GM18907 (cell line): ENCODE results near the gene UNC119B.

Experiments
- ATAC-seq: cut with Tn5 transposase; IDR thresholded peaks from one replicate; pipeline ENCODE4 v1.9.1; 2021; ENCODE audit warnings: mild to moderate bottlenecking, moderate library complexity; ENCODE audit not compliant: unreplicated experiment

Gene UNC119B

DNA sequence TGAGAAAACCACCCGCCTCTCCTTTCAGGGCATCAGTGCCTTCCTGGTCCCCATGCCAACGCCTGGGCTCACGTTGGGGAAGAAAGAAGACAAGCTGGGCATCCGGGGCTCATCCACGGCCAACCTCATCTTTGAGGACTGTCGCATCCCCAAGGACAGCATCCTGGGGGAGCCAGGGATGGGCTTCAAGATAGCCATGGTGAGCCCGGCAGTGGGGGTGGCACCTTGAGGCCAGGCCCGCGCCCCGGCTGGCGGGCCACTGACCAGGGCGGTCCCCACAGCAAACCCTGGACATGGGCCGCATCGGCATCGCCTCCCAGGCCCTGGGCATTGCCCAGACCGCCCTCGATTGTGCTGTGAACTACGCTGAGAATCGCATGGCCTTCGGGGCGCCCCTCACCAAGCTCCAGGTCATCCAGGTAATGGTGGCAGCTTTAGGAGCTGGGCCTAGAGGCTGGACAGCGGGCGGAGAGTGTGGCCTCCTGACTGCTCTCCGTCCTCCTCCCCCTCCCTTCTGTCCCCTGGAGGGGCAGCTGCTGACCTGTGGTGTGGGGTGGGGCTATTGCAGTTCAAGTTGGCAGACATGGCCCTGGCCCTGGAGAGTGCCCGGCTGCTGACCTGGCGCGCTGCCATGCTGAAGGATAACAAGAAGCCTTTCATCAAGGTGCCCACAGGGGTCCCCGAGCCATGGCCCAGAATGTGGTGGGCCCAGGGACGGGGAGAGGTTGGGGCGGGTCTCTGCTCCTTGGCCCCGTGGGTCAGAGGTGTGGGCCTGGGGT lies 28.2 kb downstream of the UNC119B start:
- ATAC-seq, result no peak

DNA sequence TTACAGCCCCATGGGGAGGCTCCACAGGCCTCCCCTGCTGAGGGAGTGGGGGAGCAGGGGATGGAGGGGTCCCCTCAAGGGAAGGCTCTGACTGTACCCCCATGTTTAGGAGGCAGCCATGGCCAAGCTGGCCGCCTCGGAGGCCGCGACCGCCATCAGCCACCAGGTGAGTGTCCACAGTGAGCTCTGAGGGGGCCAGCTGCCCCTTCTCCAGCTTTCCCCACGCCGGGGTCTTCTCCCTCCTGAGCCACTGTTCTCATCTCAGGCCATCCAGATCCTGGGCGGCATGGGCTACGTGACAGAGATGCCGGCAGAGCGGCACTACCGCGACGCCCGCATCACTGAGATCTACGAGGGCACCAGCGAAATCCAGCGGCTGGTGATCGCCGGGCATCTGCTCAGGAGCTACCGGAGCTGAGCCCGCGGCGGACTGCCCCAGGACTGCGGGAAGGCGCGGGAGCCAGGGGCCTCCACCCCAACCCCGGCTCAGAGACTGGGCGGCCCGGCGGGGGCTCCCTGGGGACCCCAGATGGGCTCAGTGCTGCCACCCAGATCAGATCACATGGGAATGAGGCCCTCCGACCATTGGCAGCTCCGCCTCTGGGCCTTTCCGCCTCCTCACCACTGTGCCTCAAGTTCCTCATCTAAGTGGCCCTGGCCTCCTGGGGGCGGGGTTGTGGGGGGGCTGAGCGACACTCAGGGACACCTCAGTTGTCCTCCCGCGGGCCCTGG lies 28.9 kb downstream of the UNC119B start:
- ATAC-seq, result no peak

DNA sequence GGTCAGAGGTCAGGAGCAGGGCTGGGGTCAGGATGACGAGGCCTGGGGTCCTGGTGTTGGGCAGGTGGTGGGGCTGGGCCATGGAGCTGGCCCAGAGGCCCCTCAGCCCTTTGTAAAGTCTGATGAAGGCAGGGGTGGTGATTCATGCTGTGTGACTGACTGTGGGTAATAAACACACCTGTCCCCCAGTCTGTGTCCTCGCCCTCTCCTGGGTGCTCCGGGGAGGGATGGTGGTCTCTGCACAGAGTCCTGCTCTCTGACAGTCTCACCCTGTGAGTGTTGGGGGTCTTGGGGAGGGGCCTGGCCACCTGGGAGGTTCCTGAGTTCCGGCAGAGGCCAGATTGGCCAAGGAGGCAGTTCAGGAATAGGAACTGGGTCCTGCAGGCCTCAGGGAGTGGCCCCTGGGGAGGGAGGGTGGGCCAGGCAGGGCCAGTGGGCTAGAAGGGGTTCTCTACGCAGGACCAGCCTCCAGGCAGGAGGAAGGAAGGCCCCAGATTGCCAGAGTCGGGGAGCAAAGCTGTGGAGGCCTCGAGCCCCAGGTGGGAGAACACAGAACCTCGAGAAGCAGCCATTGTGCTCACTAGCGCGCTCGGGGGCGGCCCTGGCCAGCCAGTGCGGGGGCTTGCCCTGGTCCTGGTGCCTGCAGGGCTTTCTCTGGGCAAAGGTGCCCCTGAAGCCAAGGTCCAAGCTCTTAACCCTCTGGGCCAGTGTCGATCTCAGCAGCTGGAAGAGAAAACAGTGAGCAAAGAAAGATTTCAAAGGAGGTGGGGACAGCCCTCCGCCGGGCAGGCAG lies 29.8 kb downstream of the UNC119B start:
- no peak for ATAC-seq

DNA sequence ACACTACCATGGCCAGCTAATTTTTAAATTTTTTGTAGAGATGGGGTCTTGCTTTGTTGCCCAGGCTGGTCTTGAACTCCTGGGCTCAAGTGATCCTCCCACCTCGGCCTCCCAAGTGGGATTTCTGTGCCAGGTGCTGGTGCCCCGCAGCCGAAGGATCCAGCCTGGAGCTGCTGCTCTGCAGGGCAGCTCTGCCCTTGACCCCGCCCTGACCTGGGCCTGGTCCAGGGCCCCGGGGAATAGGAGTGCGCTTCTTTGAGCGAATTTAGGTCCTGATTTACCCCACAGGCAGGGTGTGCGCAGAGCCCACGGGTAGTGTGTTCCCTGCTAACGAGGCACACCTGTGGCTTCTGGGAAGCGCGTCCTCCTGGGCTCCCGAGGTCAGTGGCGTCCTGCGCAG lies 30.6 kb downstream of the UNC119B start:
- ATAC-seq, result no peak

DNA sequence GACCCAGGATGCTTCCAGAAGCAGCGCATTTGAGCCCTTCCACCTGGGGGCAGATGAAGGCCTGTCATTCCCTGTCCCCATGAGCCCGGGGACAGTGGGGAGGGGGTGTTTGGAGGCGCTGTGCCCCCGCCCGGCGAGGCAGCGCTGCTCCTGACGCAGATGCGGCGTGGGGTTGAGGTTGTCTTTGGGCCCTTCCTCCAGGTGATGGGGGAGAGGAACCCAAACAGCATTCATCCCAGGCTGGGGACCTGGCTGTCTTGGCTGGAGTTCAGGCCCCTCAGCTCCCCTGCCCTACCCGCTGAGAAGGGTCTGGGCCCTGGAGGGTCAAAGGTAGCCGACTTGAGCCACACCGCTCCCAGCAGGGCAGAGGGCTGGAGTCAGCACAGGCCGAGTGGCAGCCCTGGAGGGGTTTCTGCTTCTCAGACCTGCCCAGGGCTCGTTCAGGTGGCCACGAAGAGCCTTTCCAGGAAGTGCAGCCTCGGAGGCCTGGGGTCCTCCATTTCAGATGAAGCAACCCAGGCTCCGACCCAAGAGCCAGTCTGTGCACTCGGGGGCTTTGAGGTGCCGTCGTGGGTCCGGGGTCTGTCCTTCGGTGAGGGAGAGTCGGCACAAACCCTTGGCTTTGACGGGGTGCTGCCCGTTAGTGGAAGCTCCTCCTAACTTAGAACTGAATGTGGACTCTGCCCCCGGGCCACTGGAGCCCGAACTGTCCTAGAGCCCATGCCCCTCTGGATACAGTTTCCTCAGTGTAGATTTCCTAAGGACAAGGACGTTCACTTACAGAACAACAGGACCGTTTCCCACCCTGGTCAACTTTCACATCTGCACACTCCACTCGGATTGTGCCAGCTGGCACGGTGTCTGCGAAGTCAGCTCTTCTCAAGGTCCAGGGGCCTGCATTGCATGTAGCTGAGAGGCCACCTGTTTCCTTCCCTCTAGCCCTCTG lies 31.5 kb downstream of the UNC119B start:
- ATAC-seq, result no peak

DNA sequence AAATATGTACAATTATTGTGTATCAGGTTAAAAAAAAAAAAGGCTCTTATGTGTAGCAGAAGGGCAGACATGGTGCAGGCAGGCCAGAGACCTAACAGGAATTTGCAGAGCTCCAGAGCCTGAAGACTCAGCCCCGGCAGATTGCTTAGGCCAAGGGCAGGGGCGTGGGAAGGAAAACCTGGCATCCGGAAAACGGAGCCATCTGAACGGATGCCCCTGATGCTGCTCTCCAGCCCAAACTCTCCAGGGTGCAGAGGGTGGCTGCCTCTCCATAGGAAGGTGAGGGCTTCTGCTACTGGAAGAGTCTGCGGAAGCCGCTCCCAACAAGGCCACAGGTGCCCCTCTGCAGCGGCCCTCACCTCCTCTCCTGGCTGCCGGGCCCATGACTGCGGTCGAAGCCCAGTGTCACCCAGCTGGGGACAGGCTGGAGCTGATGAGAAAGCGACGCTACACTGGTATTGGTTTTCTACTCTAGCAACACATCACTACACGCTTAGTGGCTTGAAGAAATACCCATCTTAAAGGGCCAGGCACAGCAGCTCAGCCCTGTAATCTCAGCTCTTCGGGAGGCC lies 34.8 kb downstream of the UNC119B start:
- ATAC-seq, result no peak

DNA sequence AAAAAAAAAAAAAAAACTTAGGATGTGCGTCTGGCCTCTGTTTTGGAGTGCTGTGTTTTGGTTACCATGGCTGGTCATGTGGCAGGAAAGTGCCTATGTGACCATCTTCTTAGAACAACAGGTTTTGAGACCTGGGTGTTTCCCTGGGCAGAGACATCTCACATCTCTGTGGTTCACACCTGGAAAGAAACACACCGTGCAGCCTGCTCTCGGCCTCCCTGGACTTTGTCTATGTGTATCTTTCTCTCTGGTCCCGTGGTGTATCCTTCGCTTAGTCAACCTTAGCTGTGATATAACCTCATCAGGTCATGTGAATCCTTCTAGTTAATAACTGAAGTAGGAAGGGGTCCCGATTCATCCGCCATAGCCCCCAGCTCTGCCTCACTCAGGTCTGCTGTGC lies 38.0 kb downstream of the UNC119B start:
- no peak for ATAC-seq

DNA sequence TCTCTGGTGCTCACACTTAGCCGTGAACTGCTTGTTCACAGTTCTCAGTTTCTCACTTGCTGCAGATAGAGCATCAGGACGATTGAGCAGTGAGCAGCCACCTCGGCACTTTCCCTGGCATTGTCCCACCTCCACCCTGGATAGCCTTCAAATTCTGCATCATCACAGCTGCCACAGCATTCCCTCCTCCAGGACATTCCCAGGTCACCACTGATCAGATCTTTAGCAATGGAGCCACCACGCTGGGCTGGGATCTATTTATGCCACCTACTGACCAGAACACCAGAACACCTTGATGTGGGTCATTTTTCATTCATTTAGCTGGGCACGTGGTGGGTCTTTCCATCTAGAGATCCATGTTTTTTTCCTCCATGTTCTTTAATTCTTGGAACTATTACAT lies 39.0 kb downstream of the UNC119B start:
- ATAC-seq, result no peak

DNA sequence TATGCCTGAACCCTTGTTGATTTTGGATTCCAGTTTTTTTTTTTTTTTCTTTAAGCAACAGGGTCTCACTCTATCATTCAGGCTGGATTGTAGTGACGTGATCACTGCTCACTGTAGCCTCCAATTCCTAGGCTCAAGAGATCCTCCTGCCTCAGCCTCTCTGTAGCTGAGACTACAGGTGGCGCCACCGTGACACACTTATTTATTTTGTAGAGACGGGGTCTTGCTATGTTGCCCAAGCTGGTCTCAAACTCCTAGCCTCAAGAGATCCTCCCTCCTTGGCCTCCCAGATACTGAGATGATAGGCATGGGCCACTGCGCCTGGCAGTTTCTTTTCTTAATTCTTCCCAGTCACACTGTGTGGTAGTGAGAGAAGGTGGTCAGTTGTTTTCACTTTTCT lies 40.5 kb downstream of the UNC119B start:
- ATAC-seq, result no peak

DNA sequence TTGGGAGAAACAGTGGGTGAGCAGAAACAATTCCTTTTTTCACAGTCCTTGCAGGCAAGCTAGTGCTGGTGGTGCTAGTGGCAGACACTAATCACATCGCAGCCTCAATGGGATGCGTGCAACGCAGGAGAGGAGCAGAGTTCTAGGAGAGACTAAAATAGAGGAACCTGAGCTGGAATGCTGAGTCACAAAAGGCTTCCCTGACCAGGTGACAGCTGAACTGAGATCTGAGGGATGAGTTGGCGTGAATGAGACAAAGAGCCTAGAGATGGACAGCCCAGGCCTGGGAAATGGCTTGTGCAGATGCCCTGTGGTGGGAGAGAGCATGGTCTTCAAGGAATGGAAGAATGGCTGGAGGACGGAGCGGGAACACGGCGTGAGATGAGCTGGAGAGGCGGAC lies 41.1 kb downstream of the UNC119B start:
- ATAC-seq, result no peak

DNA sequence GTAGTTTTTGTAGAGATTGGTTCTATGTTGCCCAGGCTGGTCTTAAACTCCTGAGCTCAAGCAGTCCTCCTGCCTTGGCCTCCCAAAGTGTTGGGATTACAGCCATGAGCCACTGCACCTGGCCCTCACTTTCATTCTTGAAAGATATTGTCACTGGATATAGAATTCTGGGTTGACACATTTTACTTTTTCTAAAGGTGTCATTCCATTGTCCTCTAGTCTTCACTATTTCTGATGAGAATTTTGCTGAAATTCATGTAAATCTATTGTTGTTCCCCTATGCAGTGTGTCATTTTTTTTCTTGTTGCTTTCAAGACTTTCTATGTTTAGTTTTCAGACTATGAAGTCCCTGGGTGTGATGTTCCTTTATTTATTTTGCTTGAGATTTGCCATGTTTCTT lies 44.5 kb downstream of the UNC119B start:
- no peak for ATAC-seq

DNA sequence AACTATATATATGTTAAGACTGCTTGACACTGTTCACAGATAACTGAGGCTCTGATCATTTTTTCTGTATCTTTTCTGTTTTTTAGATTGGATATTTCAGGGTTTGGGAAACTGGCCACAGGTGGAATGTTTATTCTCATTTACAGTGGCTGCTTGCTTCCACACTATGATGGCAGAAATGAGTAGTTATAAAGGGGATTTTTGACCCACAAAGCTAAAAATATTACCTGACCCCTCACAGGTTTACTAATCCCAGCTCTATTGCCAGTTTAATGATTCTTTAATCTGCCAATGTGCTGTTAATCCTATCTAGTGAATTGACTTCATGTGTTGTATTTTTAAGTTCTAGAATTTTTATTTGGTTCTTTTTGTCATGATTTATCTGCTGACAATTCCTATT lies 45.0 kb downstream of the UNC119B start:
- no peak for ATAC-seq

DNA sequence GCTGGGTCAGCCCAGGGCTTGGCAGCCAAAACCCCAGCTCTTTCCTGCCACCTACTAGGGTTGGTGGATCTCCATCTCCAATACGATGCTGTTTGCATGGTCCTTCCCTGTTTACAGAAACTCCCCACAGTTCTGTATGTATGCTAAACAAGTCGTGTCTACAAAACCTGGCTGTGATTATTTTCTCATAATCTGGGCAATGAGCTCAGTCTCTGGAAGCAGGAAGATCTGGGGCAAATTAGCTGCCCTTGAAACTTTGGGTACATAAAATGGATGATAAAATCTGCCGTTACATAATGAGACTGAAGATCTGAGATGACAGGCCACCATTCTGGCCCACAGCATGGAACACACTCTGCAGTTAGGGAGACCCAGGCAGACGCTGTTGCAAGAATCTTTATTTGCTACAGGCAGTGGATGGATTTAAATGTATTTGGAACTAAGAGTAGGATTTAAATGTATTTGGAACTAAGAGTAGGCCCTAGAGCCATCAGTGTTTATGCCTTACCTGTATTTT lies 47.0 kb downstream of the UNC119B start:
- ATAC-seq, result no peak

DNA sequence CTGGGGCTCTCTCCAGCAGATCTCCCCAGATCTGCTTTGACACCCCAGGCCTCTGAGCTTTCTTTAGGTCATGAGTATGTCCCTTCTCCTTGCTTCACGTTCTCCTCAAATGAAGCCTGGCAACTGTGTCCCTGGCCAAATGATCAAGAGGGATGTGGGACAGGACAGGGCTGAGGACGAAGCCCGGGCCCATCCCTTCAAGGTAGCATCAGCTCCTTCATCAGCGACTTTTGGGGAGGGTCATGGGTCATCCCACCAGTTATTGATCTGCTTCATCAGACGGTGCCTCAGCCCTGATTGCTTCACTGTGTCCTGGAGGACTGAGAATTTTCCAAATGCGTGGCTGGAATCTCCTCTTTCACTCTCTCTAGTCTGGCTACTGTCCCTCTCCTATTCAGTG lies 47.7 kb downstream of the UNC119B start:
- ATAC-seq, result no peak

DNA sequence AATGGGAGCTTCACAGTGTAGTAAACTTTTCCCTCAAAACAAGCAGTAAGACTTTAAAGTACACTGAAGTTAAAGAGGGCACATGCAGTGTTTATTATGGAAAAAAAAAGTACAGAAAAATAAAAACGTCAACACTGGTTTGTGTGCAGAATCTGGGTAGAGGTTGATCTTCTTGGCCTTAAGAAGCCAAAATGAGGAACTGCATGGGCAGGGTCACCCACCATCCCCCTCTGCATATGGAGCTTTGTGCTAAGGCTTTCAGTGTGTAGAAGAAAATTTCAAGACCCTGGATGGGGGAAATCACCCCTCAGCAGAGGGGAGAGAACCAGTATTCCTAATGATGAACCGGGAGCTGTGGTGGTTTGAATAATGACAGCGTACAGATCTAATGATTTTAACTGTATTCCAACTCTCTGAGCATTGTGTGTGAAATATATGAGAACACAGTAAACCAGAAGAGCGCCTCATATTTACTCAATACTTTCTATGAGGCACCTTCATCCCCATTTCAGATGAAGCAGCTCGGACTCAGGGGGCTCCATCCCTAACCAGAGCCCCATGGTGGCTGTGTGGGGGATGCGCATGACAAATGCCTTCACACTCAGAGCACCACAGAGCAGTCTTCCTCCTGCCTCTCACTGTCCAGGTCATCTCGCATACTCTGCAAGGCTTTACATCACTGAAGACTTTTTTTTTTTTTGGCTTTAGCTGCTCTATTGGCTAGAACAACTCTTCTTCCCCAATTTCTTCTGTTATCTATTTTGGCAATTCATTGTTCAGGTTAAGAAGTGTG lies 48.7 kb downstream of the UNC119B start:
- ATAC-seq, result no peak

DNA sequence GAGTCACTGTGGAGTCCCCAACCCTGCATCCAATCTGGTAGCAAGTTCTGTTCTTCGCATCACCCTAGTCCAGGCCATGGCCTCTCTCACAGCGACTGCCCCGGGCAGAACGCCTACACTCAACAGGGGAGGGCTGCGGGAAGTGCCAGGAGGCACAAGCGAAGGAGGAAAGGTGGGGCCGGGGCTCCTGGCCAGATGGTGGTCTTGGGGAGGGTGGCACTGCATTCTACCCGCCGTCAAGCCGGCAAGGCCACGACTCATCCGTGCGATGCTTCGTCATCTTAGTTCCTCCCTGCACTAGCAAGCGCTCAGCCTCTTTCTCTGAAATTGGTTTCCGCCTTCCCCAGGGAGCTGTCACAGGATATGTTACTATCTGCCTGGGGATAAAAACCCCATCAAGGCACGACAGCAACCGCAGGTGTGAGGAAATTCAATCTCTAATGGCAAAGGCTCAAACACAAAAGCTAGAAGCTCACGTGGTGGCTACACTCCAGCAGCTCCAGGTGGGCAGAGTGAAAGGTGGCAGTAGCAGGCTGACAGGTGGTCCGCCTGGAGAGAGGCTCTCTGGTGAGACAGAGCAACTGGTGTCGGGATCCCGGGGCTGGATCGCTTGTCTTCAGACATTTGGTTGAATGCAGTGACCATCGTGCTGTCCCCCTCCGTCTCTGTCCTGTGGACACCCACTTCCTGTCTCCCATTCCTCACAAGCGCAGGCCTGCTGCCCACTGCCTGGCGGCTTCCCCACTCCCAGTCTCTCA lies 49.5 kb downstream of the UNC119B start:
- ATAC-seq, result no peak

DNA sequence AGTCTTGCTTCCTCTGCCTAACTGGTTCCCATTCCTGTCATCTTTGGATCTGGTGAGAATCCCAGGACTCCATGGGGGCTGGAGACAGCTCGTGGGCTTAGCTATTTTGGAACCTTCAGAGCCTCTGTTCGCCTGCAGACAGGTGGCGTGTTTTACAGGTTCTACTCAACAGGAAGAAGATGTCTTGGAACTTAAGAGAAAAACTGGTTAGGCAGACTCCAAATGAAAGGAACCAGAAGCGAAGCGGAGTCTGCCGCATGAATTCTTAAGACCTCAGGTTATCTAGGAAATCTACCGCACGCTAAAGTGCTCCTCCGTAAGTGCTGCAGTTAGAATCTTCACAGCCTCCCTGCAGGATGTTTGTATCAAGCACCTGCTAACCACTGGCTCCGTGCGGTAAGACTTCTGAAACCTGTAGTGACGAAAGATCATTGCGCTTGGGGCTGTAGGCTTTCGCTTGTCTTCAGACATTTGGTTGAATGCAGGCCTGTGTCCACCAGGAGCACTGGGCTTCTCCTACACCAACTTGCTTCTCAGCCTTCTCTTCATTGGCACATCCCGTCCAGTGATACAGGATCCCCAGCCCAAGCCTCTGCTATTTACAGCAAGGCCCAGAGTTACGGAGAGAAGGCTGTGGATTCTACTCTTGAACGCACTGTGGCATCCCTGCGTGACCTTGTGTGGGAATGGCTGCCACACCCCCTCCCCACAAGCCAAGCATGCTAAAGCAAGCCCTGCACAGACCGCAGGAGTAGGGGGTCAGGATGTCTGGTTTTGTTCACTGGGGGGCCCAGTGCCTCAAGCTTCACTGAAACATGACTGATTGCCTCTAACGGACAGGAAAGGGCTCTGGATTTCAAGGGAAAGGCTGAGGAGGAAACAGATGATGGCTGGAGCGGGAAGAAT lies 50.3 kb downstream of the UNC119B start:
- ATAC-seq, result no peak
